Activated CD8-positive, alpha-beta memory T cell treated with anti-CD3 and anti-CD28 coated beads, Interleukin-2, amount 50 U/mL, for 24 hours (primary cell): Measurements from ENCODE around the gene COMMD1.
"Not testable (repeated sequence)": the region's sequence is repeated elsewhere in the genome, so short reads cannot be mapped to it uniquely, and the experiment has no call there.

Source experiments
- DNase-seq: peaks from one replicate; pipeline ENCODE4 v3.0.0-alpha.2; 2020; ENCODE audit errors: extremely low read depth

COMMD1 gene

GRCh38 chr2:61905372-61906185, at the start of gene COMMD1:
COMMD1 (plus strand) TSS chr2:61905674; CDS start chr2:61905679, 5 bp downstream.
- DNase-seq: peak; percentile 58

DNA sequence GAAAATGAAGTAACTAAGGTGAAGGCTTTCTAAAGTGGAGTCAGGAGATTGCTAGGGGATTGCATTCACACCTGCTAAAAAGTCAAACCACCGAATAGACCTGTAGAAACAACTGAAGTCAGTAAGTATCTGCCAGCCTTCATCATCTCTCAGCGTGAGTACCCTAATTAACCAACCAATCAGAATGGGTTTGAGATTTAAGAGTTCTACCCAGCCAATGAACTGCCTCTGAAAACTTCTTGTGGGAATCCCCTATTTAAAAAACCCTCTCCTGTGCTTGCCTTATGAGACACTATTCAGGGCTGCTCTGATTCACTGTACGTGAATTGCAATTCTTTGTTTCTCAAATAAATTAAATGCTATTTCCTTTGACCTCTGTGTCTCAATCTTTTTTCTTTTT, 48.2 kb upstream of the COMMD1 start:
- no peak for DNase-seq

DNA sequence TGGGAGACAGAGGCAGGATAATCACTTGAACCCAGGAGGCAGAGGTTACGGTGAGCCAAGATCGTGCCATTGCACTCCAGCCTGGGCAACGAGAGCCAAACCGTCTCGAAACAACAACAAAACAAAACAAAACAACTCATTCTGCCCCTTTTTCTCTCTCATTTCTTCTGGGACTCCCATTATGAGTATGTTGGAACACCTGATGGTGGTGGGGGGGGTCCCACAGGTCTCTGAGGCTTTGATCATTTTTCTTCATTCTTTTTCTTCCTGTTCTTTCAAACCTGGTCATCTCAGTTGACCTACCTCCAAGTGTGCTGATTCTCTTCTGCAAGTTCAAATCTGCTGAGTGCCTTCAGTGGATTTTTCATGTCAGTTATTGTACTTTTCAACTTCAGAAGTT, 43.4 kb upstream of the COMMD1 start:
- no peak for DNase-seq

DNA sequence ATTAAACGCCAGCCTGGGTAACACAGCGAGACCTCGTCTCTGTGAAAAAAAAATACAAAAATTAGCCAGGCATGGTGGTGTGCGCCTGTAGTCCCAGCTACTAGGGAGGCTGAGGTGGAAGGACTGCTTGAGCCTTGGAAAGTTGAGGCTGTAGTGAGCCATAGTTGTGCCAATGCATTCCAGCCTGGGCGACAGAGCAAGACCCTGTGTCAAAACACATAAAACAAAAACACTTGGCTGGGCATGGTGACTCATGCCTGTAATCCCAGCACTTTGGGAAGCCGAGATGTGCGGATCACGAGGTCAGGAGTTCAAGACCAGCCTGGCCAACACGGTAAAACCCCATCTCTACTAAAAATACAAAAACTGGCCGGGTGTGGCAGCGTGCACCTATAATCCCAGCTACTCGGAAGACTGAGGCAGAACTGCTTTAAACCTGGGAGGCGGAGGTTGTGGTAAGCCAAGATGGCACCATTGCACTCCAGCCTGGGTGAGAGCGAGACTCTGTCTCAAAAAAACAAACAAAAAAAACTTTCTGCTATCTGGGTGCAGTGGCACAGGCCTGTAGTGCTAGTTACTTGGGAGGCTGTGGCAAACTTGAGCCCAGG, 38.9 kb upstream of the COMMD1 start:
- DNase-seq: not testable (repeated sequence)

DNA sequence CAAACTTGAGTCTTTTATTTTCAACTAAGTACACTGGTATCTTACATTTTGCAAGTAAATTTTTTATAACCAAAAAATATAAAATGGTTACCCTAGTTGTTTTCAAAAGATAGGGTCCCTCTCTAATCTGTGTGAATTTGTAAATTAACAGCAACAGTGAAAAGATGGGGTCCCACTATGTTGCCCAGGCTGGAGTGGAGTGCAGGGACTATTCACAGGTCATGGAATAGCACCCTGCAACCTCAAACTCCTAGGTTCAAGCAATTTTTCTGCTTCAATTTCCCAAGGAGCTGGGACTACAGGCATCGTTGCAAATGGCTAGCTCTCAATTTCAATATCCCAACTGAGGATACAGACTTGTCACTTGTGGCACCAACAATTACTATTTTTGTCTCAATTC, 29.1 kb upstream of the COMMD1 start:
- DNase-seq: no peak

GRCh38 chr2:61877571-61878245, 27.8 kb upstream of the COMMD1 start:
- DNase-seq: no peak

GRCh38 chr2:61878761-61879160, 26.7 kb upstream of the COMMD1 start:
- no peak for DNase-seq

DNA sequence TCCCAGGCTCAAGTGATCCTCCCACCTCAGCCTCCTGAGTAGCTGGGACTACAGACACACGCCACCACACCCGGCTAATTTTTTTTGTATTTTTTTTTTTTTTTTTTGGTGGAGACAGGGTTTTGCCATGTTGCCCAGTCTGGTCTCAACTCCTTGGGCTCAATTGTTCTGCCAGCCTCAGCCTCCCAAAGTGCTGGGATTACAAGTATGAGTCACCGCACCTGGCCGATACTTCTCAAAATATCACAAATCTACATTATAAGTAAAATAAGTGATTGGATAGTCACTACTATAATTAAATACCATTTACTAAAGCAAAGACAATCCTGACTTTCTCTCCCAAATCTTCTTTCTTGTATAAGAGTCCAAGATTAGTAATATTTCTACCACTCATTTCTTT, 26.1 kb upstream of the COMMD1 start:
- not testable (repeated sequence) for DNase-seq

DNA sequence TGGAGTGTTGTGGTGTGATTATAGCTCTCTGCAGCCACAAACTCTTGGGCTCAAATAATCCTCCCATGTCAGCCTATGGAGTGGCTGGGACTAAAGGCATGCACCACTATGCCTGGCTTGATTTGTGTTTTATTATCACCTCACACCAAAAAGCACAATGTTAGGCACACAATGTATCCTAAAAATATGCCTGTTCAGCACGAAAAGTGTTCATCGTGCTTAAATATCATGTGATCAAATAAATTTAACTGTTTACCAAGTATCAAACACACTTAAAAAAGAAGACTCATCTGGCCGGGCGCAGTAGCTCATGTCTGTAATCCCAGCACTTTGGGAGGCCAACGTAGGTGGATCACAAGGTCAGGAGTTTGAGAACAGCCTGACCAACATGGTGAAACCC, 22.6 kb upstream of the COMMD1 start:
- DNase-seq: no peak

- no peak for DNase-seq
Observed at GRCh38 chr2:61885896-61886603, 19.4 kb upstream of the COMMD1 start.

GRCh38 chr2:61887717-61888266, 17.7 kb upstream of the COMMD1 start:
- no peak for DNase-seq

GRCh38 chr2:61888267-61889055, 17.0 kb upstream of the COMMD1 start, which contains the start of gene CCT4:
CCT4 (minus strand) TSS chr2:61888656; CDS start chr2:61888507, 149 bp downstream.
- DNase-seq: peak; percentile 78

GRCh38 chr2:61898810-61899209, 6.7 kb upstream of the COMMD1 start:
- no peak for DNase-seq

DNA sequence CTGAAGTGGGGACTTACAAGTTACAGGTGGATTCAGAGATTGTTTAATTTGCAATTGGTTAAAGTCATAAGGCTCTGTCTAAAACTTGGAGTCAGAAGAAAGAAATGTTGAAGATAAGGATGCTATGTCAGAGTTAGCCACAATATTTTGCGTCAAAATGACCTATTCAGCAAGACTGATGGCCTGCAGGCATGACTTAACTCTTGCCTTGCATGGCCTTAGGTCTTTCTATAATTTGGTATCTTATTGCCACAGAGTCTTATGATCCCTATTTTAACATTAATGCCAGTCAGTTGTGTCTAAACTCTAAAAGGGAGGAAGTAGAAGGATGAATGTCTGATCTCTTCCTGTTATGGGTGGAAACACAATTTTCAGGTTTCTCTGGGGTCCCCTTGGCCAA, 5.2 kb upstream of the COMMD1 start:
- no peak for DNase-seq

GRCh38 chr2:61906186-61906470, 654 bp downstream of the COMMD1 start:
- DNase-seq: no peak

DNA sequence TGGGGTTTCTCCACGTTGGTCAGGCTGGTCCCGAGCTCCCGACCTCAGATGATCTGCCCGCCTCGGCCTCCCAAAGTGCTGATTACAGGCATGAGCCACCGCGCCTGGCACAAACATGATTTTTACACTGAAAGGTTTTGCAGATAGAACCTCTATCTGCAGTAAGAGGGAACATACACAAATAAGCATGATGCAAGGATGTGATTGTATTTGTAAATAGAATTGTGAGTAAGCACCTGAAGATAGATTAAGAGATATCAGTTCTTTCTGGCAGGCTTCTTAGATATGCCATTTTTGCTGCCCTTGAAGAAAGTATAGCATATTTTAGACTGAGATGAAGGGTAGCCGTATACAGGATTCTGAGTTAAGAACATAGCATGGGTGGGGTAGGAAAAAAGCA, 3.6 kb downstream of the COMMD1 start:
- no peak for DNase-seq

GRCh38 chr2:61910603-61911002, 5.1 kb downstream of the COMMD1 start:
- DNase-seq: no peak

DNA sequence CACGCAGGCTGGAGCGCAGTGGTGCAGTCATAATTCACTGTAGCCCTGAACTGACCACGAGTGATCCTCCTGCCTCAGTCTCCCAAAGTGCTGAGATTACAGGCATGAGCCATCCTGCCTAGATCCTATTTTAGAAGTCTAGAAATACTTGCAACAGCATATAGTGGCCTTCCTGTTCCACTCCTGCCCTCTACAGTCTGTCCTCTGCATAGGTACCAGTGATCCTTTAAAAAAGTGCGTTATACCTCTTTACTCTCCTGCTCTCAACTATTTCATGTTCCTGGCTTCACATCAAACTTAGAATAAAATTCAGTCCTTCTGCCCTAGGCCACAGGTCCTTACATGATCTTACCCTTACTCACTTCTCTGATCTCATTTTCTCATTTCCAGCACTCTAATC, 6.0 kb downstream of the COMMD1 start:
- no peak for DNase-seq

GRCh38 chr2:61914794-61915193, 9.3 kb downstream of the COMMD1 start:
- DNase-seq: not testable (repeated sequence)

DNA sequence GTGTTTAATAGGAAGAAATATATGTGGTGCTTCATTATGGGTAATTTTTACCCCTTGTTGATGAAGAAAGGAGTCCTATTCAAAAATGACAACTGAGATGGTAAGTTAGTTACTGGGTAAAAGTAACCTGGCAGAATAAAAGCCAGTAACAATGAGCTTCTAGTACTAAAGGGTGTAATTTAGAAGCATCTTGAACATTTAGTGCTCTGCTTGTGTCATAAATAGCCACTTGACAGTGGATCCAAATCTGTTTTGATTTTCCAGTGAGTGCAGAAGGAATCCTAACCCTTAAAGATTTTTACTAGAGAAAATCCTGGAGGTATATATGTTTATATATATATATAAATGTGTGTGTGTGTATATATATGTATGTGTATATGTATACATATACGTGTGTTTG, 15.1 kb downstream of the COMMD1 start:
- DNase-seq: no peak

GRCh38 chr2:61922714-61923113, 17.2 kb downstream of the COMMD1 start:
- no peak for DNase-seq
